ENCODE results near the gene TMEM80.

Gene TMEM80

DNA sequence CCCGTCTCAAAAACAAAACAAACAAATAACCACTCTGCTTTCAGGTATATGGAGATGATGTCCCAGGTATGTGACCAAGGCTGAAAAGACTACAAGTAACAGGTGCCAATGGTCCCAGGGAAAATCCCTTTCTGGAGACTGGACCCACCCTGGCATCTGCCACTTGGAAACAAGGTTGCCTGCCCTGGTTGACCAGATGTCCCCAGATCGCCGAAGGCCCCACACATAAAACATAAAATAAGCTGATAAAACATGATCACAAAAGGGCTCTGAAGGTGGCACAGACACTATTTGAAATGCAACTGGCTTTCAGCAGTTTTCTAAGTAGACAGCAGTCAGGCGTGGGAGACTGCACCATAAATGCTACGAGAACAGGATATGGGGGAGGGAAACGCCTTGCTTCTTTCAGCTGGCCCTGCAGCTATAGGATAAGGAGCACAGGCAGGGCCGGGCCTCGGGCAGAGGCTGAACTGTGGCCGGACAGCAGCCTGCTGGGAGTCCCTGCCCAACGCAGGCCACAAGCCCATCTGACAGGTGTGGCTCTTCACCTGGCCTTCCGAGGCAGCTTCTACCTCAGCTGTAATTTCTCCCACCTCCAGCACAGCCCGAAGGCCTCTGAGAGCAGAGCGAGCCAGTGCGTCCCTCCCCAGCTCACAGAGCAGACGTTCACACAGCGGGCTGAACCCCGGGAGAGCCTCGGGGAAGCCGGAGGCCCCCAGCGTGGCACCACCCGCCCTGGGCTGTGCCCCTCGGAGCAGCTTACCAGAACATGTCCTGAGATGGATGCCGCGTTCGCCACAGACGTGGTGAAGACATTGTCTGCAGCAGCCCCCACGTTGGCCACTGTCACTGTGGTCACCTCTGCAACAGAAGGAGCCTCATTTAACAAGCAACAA, 4.6 kb upstream of the TMEM80 start:
- no peak overlapping the region for H3K27ac ChIP-seq
- TF ChIP-seq CTCF (IDR thresholded peaks at IDR 0.05) (no peak), ZFX (IDR thresholded peaks at IDR 0.05; ENCODE audit: borderline replicate concordance) (no peak)

- no peak for TF ChIP-seq CTCF (IDR thresholded peaks at IDR 0.05)
- no peak for TF ChIP-seq ZFX (IDR thresholded peaks at IDR 0.05; ENCODE audit: borderline replicate concordance)
- no peak overlapping the region for H3K27ac ChIP-seq
Observed at GRCh38 chr11:691710-692590, 3.7 kb upstream of the TMEM80 start.

- no peak overlapping the region for H3K27ac ChIP-seq
Observed at GRCh38 chr11:692824-693414, 2.7 kb upstream of the TMEM80 start.

DNA sequence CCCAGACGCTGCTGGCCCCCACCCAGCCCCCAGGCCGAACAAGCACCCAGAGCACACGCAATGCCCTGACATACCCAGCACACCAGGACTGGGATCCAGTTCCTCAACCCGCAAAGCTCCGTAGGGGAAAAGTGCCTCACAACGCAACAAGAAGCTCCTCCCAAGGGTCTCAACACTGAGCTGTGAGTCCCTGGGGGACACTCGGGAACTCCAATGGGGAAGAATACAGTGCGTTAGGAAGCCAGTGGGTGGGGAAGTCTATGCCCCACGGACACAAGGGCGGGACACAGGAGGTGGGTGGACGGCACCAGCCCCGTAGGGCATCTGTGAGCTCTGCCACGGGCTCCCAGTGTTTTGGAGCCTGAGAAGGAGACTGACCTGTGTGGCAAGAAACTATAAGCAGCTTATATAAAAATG, 2.2 kb upstream of the TMEM80 start:
- H3K27ac ChIP-seq = no peak overlapping the region
- TF ChIP-seq ZFX (IDR thresholded peaks at IDR 0.05; ENCODE audit: borderline replicate concordance) (no peak), CTCF (IDR thresholded peaks at IDR 0.05) (no peak)

More at GRCh38 chr11:692824-693414, 2.7 kb upstream of the TMEM80 start:
- TF ChIP-seq CTCF (IDR thresholded peaks at IDR 0.05) (no peak), ZFX (IDR thresholded peaks at IDR 0.05; ENCODE audit: borderline replicate concordance) (no peak)

DNA sequence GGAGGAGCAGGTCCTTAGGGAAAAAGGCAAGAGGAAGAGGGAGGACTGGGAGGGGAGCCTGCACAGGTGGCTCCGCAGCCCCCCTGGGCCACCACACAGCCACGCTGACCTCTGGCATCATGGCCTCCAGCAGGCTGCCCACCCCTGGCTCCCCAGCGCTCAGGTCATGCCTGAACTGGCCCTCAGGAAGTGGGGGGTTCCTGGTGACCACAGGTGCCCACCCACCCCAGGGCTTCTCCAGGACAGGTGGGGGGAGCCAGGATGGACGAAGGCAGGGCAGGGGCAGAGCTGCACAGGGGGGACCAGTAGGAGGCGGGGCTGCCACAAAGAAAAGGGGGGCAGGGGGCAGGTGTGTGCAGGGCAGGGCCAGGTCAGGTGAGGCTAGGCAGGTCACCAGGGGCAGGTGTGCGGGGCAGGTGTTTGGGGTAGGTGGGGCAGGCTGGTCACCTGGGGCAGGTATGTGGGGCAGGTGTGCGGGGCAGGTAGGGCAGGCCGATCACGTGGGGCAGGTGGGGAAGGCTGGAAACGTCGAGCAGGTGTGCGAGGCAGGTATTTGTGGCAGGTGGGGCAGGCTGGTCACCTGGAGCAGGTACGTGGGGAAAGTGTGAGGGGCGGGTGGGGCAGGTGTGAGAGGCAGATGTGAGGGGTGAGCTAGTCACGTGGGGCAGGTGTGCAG, 1.6 kb upstream of the TMEM80 start:
- TF ChIP-seq CTCF (IDR thresholded peaks at IDR 0.05) (no peak), ZFX (IDR thresholded peaks at IDR 0.05; ENCODE audit: borderline replicate concordance) (no peak)
- peak overlapping the region; percentile 97 for H3K27ac ChIP-seq

- TF ChIP-seq CTCF (IDR thresholded peaks at IDR 0.05) = no peak
- TF ChIP-seq ZFX (IDR thresholded peaks at IDR 0.05; ENCODE audit: borderline replicate concordance) = no peak
- H3K27ac ChIP-seq = peak within 1 kb of the TSS; percentile 97
Observed at GRCh38 chr11:694563-695287, 891 bp upstream of the TMEM80 start, which contains the start of gene DEAF1. Gene DEAF1, minus strand, starts transcription at chr11:695222. Its CDS starts 175 bp downstream, at chr11:695047.

All from 22Rv1 (cell line).